Measurements from ENCODE around the gene ZNF609. TPM values are rescaled to one million over a fixed set of nuclear protein-coding genes. Genes with fewer than 3 reads are reported as not detected.

The ZNF609 gene
- total RNA-seq, 4 donors from 2014 or later, result 25.2 to 45.5 (median 32.6) TPM

DNA sequence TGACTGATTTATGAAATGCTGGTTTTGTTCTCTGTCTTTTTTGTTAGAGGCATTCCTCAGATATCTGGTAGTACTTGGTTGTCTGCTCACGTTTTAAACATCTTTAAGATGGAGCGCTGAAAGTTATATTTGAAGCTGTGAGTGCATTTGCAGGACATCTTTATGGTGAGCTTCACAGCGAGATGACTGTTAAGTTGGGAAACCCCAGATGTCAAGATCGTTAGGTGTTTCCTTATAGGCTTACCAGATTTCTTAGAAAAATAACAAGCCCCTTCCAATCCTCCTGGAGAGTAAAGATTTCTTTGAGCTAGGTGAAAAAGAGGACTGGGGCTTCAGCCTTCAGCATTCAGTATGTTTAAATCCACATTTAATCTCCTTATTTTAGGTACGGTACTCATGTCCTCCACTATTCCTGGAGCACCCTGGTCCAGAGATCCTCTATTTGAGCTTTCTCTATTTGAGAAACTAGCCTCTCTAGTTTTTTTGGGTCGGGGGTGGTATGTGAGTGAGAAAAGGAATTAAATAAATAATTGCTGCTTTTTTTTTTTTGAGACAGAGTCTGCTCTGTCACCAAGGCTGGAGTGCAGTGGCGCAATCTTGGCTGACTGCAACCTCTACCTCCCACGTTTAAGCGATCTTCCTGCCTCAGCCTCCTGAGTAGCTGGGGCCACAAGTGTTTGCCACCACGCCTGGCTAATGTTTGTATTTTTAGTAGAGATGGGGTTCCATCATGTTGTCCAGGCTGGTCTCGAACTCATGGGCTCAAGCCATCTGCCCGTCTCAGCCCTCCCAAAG is 72.3 kb downstream of the ZNF609 start:
- no peak for DNase-seq
- no peaks in the 10 kb centered on the region for H3K9me3 ChIP-seq
- H3K36me3 ChIP-seq, result no peaks in the 10 kb centered on the region
- intact Hi-C loops (cut with DNase I), result no loop called here
- peaks cover 0 to 13% of the 10 kb centered on the region in 2 donors for H3K4me1 ChIP-seq
- no peak overlapping the region for H3K4me3 ChIP-seq (replicated peaks in 1 of 3)
- H3K27me3 ChIP-seq, result no peaks in the 10 kb centered on the region
- no peak overlapping the region for H3K27ac ChIP-seq
- TF ChIP-seq POLR2A (IDR thresholded peaks at IDR 0.05), result no peak
- TF ChIP-seq CTCF (IDR thresholded peaks at IDR 0.05), result no peak
- 90 to 91% methylated on average over 12 of the region's 12 CpGs for whole genome bisulfite sequencing, 2 donors

DNA sequence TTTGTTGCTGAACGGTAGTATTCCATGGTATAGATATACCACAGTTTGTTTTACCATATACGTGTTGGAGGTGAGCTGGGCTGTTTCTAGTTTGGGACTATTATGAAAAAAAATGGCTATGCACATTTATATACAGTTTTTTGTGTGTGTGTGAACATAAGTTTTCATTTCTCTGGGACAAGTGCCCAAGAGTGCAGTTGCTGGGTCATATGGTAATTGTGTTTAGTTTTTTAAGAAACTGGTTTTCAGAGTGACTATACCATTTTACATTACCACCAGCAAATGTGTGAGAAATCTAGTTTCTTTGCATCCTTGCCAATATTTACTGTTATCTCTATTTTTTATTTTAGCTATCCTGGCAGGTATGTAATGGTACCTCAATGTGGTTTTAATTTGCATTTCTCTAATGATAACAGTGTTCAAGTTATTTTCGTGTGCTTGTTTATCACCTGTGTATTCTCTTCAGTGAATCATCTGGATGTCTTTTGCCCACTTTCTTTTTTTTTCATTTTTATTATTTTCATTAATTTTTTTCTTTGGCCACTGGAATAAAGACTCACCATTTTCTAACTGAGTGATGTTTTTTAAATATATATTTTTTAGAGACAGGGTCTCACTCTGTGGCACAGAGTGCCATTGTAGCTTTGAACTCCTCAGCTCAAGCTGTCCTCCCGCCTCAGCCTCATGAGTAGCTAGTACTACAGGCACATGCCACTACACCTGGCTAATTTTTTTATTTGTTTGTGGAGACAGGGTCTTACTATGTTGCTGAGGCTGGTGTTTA is 75.3 kb downstream of the ZNF609 start:
- Histone ChIP-seq H3K27me3 (no peaks in the 10 kb centered on the region), H3K27ac (no peak overlapping the region), H3K4me3 (replicated peaks in 1 of 3) (no peak overlapping the region), H3K4me1 (peaks cover 0 to 17% of the 10 kb centered on the region in 2 donors), H3K36me3 (no peaks in the 10 kb centered on the region), H3K9me3 (no peaks in the 10 kb centered on the region)
- 88 to 90% methylated on average over 4 of the region's 4 CpGs for WGBS, 2 donors
- no peak for DNase-seq
- intact Hi-C loops (cut with DNase I), result no loop called here
- no peak for TF ChIP-seq CTCF (IDR thresholded peaks at IDR 0.05)
- no peak for TF ChIP-seq POLR2A (IDR thresholded peaks at IDR 0.05)

- TF ChIP-seq CTCF (IDR thresholded peaks at IDR 0.05), result no peak
- no peak for TF ChIP-seq POLR2A (IDR thresholded peaks at IDR 0.05)
- no peaks in the 10 kb centered on the region for H3K9me3 ChIP-seq
- no peaks in the 10 kb centered on the region for H3K36me3 ChIP-seq
- peaks cover 0 to 17% of the 10 kb centered on the region in 2 donors for H3K4me1 ChIP-seq
- no peak overlapping the region for H3K4me3 ChIP-seq (replicated peaks in 1 of 3)
- intact Hi-C loops (cut with DNase I), result no loop called here
- H3K27ac ChIP-seq, result no peak overlapping the region
- 80 to 84% methylated on average over 6 of the region's 6 CpGs for WGBS, 2 donors
- DNase-seq, result no peak
- no peaks in the 10 kb centered on the region for H3K27me3 ChIP-seq
Observed at GRCh38 chr15:64536244-64536836, 76.0 kb downstream of the ZNF609 start.

DNA sequence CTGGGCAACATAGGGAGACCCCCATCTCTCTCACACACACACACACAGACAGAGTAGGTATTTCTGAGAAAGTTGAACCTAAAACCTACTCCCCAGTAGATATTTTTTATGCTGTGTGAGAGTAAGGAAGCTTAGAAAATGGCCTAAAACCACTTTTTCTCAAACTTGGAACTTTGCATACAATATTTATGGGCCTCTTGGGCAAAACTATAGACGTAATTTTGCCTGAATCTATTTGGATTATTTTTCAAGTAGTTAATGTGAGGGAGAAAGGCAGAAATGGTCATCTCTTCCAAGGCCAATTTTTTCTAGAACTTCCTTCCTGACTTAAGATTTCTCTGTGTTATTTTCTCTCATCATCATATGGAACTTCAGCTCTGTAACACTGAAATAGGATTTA is 81.7 kb downstream of the ZNF609 start:
- Histone ChIP-seq H3K36me3 (no peaks in the 10 kb centered on the region), H3K27ac (no peak overlapping the region), H3K27me3 (no peaks in the 10 kb centered on the region), H3K9me3 (no peaks in the 10 kb centered on the region), H3K4me3 (replicated peaks in 1 of 3) (no peak overlapping the region), H3K4me1 (peaks cover 4 to 5% of the 10 kb centered on the region in 2 donors)
- no peak for DNase-seq
- 69 to 79% methylated on average over 1 of the region's 1 CpG for WGBS, 2 donors
- intact Hi-C loops (cut with DNase I), result no loop called here
- no peak for TF ChIP-seq CTCF (IDR thresholded peaks at IDR 0.05)
- no peak for TF ChIP-seq POLR2A (IDR thresholded peaks at IDR 0.05)
